T-cell (primary cell): ENCODE results near the gene TAL2. TPM values are rescaled to one million over a fixed set of nuclear protein-coding genes. Genes with fewer than 3 reads are reported as not detected.
A peak's percentile ranks its signal among the peaks of the same experiment; 100 is the strongest.

ENCODE experiments used
- ATAC-seq, 4 experiments: fragments of 200-7000 bp in 3 of 4; fragments of 150-1000 bp in 1 of 4; cut with Tn5 transposase; replicated peaks in 1 of 4; 1 replicate in 3 of 4; 2 replicates in 1 of 4; pipeline ENCODE4 v1.10.0; 2021; ENCODE audit warnings: moderate library complexity in 3 of 4, mild to moderate bottlenecking in 2 of 4, moderate number of reproducible peaks in 1 of 4
- CTCF ChIA-PET, 2 donors: fragments of 300-600 bp; sonication (Branson Sonifier 250); formaldehyde crosslinking; loops; one replicate each; lab custom pipeline; 2022; ENCODE audit warnings: antibody characterized with exemption in 2 of 2; lab: Charles Lee
- POLR2A ChIA-PET, 2 donors: fragments of 300-600 bp; sonication (Branson Sonifier 250); formaldehyde crosslinking; loops; one replicate each; lab custom pipeline; 2022; ENCODE audit warnings: antibody characterized with exemption in 2 of 2; lab: Charles Lee
- DNase-seq, 35 experiments: peaks; one replicate each; pipeline versions ENCODE4 v3.0.0 to v3.0.0-alpha.2; 2013 to 2023
- H3K27ac ChIP-seq: one replicate; pipeline ENCODE4 v1.5.1; 2013; ENCODE audit warnings: low read length
- H3K27me3 ChIP-seq, 2 experiments: replicated peaks in 1 of 2; 1 replicate in 1 of 2; 2 replicates in 1 of 2; pipeline versions ENCODE4 v1.6.1 to v1.7.0; 2013; ENCODE audit warnings: low read length in 1 of 2, mixed read lengths in 1 of 2; ENCODE audit not compliant: control insufficient read depth in 2 of 2, insufficient read depth in 2 of 2; ENCODE audit errors: extremely low read depth in 1 of 2
- H3K36me3 ChIP-seq, 2 donors: 1 replicate in 1 of 2; 2 replicates in 1 of 2; pipeline versions ENCODE4 v1.6.1 to v1.7.0; 2013; ENCODE audit warnings: low read length in 1 of 2; ENCODE audit not compliant: control insufficient read depth in 2 of 2, insufficient read depth in 1 of 2; ENCODE audit errors: extremely low read depth in 1 of 2
- H3K4me1 ChIP-seq, 2 experiments: 1 replicate in 1 of 2; 2 replicates in 1 of 2; pipeline versions ENCODE4 v1.6.1 to v1.7.0; 2013; ENCODE audit warnings: low read length in 2 of 2, mixed read lengths in 1 of 2; ENCODE audit not compliant: insufficient read depth in 2 of 2, control insufficient read depth in 1 of 2; ENCODE audit errors: extremely low read depth in 1 of 2
- H3K4me3 ChIP-seq, 2 donors: 1 replicate in 1 of 2; 2 replicates in 1 of 2; pipeline versions ENCODE4 v1.5.1 to v1.7.0; 2013; ENCODE audit warnings: mild to moderate bottlenecking in 2 of 2, low read length in 1 of 2, moderate library complexity in 1 of 2; ENCODE audit not compliant: control insufficient read depth in 1 of 2; ENCODE audit errors: extremely low read depth in 1 of 2
- H3K9me3 ChIP-seq: 2 replicates; pipeline ENCODE4 v1.7.0; 2013
- H3K27ac Mint-ChIP-seq, 2 donors: one replicate each; pipeline ENCODE4 v1.8.0; 2020 to 2021; ENCODE audit warnings: mild to moderate bottlenecking in 2 of 2, mixed read lengths in 2 of 2
- H3K27me3 Mint-ChIP-seq, 2 donors: one replicate each; pipeline ENCODE4 v1.8.0; 2021 to 2022; ENCODE audit warnings: mixed read lengths in 2 of 2
- H3K36me3 Mint-ChIP-seq: one replicate; pipeline ENCODE4 v1.8.0; 2021; ENCODE audit warnings: mixed read lengths
- H3K4me1 Mint-ChIP-seq, 3 donors: one replicate each; pipeline ENCODE4 v1.8.0; 2020 to 2022; ENCODE audit warnings: mixed read lengths in 3 of 3, mild to moderate bottlenecking in 1 of 3
- H3K4me3 Mint-ChIP-seq, 3 donors: one replicate each; pipeline ENCODE4 v1.8.0; 2020 to 2022; ENCODE audit warnings: mild to moderate bottlenecking in 3 of 3, mixed read lengths in 3 of 3, moderate library complexity in 3 of 3
- H3K9me3 Mint-ChIP-seq, 3 donors: one replicate each; pipeline ENCODE4 v1.8.0; 2020 to 2022; ENCODE audit warnings: mixed read lengths in 3 of 3
- WGBS: methylation state at CpG from one replicate; pipeline ENCODE4 v1.1.5; 2013; ENCODE audit warnings: missing lambda C conversion rate; ENCODE audit not compliant: insufficient coverage; 5-methylcytosine and 5-hydroxymethylcytosine counted together
- total RNA-seq, 35 experiments: library from RNA in 6 of 35; stranded (reverse) in 6 of 35; fragments of 120-200 nt in 1 of 35; gene quantifications; one replicate each; pipeline versions ENCODE4 v1.2.1 to v1.2.4 and lab custom pipeline; 2013 to 2026

TAL2 gene
- total RNA-seq, 5 donors from 2014 or later (not counting 1 experiment from before 2014, with no cell fraction given) = not detected

DNA sequence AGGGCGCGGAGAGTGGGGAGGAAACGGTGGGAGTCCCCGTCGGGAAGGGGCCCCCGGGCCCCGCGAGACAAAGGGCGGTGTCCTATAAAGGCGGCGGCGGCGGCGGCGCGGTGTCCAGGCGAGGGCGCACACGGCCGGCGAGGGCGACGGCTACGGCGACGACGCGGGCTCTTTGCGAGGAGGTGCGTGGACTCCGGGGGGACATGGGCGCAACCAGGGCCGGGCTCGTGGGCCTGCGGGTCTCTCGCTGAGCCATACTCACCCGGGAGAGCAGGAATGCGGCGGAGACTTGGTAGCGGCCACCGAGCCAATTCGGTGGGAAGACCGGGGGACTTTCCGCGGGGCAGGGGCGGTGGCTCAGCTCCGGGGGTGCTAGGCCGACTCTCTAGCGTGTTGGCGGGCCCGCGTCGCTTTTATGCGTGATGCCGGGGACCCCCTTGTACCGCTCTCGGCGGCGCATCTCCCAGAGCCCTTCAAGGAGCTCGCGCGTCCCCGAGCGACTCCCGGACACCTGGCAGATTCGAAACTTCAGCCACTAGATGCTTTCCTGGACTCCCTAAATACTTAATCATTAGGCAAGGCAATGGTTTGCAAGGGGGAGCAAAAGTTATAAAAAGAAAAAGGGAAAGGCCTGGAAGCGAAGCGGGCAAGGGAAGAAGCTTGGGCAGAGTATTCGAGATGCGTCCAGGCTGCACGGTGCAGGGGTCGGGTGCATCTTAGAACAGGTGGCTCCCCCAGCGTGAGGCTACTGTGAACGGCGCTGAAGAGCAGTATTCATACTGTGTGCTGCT is 5.9 kb upstream of the TAL2 start:
- Mint-ChIP-seq H3K27me3 (peaks cover 31 to 42% of the 10 kb centered on the region in 2 donors), H3K9me3 (no peaks in the 10 kb centered on the region), H3K27ac (peak overlapping the region in 1 of 2 donors; percentile 47), H3K4me3 (peak overlapping the region; percentile 61 to 81 (median 64)), H3K4me1 (peaks cover 10 to 12% (median 10%) of the 10 kb centered on the region in 3 donors), H3K36me3 (no peaks in the 10 kb centered on the region)
- Histone ChIP-seq H3K4me1 (peaks cover 4 to 10% of the 10 kb centered on the region in 2 experiments), H3K4me3 (peak overlapping the region; percentile 31 to 79), H3K9me3 (no peaks in the 10 kb centered on the region), H3K27me3 (peaks cover 0 to 35% of the 10 kb centered on the region in 2 experiments), H3K36me3 (no peaks in the 10 kb centered on the region), H3K27ac (no peak overlapping the region)
- POLR2A ChIA-PET = no interaction called here
- CTCF ChIA-PET = interaction anchor here (0.6 kb wide), 2 partner anchors 23 to 82 kb away, joined by 3 to 7 read pairs; no protein-coding TSS in a partner anchor
- under 1% methylated on average over 67 of the region's 75 CpGs for WGBS
- DNase-seq (peak in 5 of 35 experiments; percentile 0 to 13 (median 2)), ATAC-seq (peak; percentile 48 to 67 (median 56))

DNA sequence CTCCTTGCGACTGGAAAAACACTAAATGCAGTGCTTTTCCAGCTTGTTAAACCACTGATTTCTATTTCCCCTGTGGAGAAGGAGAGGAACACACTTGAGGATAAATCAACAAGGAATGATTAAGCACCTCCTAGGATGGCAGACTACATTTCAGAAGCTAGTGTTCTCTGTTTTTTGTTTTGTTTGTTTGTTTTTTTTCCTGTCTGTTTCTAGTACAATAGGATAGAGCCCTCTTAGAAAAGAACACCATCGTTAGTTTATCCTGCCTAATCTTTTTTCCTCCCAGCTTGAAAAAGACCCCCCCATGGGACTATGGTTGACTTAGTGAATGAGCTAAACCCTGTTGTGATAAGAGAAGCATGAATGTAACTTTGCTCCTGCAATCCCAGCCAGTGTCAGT is 3.9 kb upstream of the TAL2 start:
- H3K27ac Mint-ChIP-seq = no peak overlapping the region
- H3K9me3 Mint-ChIP-seq = no peaks in the 10 kb centered on the region
- Histone ChIP-seq H3K9me3 (no peaks in the 10 kb centered on the region), H3K27ac (no peak overlapping the region), H3K36me3 (no peaks in the 10 kb centered on the region), H3K27me3 (peaks cover 0 to 29% of the 10 kb centered on the region in 2 experiments), H3K4me1 (peaks cover 4 to 10% of the 10 kb centered on the region in 2 experiments), H3K4me3 (no peak overlapping the region)
- WGBS = no CpG with 5 or more reads among the region's 2 CpGs
- DNase-seq = no peak
- no peaks in the 10 kb centered on the region for H3K36me3 Mint-ChIP-seq
- ChIA-PET CTCF (interaction anchor here in 1 of 2 donors (0.8 kb wide), 1 partner anchor 60 kb away, joined by 6 read pairs; no protein-coding TSS in a partner anchor), POLR2A (no interaction called here)
- H3K27me3 Mint-ChIP-seq = peaks cover 31 to 42% of the 10 kb centered on the region in 2 donors
- no peak for ATAC-seq
- H3K4me1 Mint-ChIP-seq = peaks cover 10 to 12% (median 10%) of the 10 kb centered on the region in 3 donors
- H3K4me3 Mint-ChIP-seq = no peak overlapping the region

DNA sequence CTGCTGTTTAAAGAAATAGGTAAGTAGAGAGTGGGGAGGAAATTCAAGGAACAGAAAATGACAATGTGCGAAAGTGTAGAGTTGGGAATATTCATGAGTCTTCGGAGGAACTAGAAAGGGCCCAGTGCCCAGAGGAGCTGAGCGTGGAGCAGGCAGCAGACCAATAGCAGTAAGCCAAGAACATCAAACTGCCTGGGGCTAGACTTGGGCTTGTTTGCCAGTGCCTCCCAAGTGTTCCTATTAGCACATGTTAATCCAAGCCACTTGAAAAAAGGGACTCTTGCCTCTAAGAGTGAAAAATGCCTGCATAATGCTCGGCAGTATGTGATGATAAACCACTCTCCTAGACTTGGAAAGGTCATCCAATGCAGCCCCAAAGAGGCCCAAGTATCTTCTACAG is 1.2 kb upstream of the TAL2 start:
- ChIA-PET CTCF (no interaction called here), POLR2A (no interaction called here)
- 89% methylated on average over 4 of the region's 4 CpGs for WGBS
- no peaks in the 10 kb centered on the region for H3K36me3 Mint-ChIP-seq
- H3K36me3 ChIP-seq = no peaks in the 10 kb centered on the region
- H3K27me3 Mint-ChIP-seq = peaks cover 26 to 30% of the 10 kb centered on the region in 2 donors
- no peak overlapping the region for H3K27ac Mint-ChIP-seq
- H3K4me3 Mint-ChIP-seq = no peak overlapping the region
- no peaks in the 10 kb centered on the region for H3K9me3 ChIP-seq
- DNase-seq (no peak), ATAC-seq (no peak)
- peaks cover 7 to 10% (median 10%) of the 10 kb centered on the region in 3 donors for H3K4me1 Mint-ChIP-seq
- no peak overlapping the region for H3K27ac ChIP-seq
- peaks cover 4 to 7% of the 10 kb centered on the region in 2 experiments for H3K4me1 ChIP-seq
- H3K9me3 Mint-ChIP-seq = no peaks in the 10 kb centered on the region
- no peak overlapping the region for H3K4me3 ChIP-seq
- peaks cover 0 to 22% of the 10 kb centered on the region in 2 experiments for H3K27me3 ChIP-seq

DNA sequence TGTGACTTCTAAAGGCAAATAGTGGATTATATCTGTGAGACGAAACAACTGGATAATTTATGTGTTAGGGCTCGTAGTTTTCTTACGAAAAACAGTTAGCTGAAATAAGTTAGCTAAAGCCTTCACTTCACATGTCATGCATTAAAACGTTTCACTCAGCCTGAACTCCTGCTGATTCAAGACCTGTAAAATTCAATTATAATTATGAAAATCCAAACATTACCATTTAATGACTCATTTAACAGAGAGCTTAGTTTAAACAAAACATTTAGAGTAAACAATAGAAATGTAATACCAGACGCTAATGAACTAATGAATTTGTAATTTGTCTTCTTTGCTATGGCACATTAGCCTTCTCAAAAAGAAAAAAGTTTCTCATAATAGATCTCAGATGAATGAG is 1.7 kb downstream of the TAL2 start:
- 100% methylated on average over 1 of the region's 5 CpGs for WGBS
- Mint-ChIP-seq H3K27me3 (peaks cover 4 to 11% of the 10 kb centered on the region in 2 donors), H3K27ac (no peak overlapping the region), H3K4me3 (no peak overlapping the region), H3K4me1 (no peaks in the 10 kb centered on the region), H3K36me3 (no peaks in the 10 kb centered on the region), H3K9me3 (no peaks in the 10 kb centered on the region)
- Histone ChIP-seq H3K36me3 (no peaks in the 10 kb centered on the region), H3K4me3 (no peak overlapping the region), H3K27ac (no peak overlapping the region), H3K27me3 (peaks cover 0 to 7% of the 10 kb centered on the region in 2 experiments), H3K9me3 (no peaks in the 10 kb centered on the region), H3K4me1 (no peaks in the 10 kb centered on the region)
- DNase-seq = no peak
- ATAC-seq = no peak
- CTCF ChIA-PET = interaction anchor here in 1 of 2 donors (1.2 kb wide), 1 partner anchor 54 kb away, joined by 4 read pairs; no protein-coding TSS in a partner anchor
- POLR2A ChIA-PET = interaction anchor here in 1 of 2 donors (0.5 kb wide), 1 partner anchor 18 kb away, joined by 10 read pairs; no protein-coding TSS in a partner anchor

DNA sequence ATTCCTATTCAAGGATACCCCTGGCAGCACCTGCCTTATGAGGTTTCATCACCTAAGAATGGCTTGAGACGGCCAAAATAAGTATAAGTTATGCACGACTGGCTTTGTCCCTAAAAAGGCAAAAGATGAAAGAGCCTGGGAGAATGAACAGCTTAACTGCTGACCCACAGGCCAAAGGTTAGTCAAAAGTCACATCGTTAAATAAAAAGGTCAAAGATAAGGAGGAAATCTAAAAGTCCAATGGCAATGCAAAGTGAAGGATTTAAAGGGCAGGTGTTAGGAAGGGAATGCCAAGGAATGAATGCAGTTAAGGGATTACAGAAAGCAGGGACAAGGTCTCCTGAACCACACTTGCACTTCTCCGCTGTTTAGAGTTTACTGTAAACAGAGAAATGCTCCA is 5.6 kb downstream of the TAL2 start:
- POLR2A ChIA-PET = no interaction called here
- no peaks in the 10 kb centered on the region for H3K9me3 Mint-ChIP-seq
- no peak overlapping the region for H3K27ac ChIP-seq
- ATAC-seq (no peak), DNase-seq (no peak)
- CTCF ChIA-PET = no interaction called here
- peaks cover 0 to 4% (median 0%) of the 10 kb centered on the region in 3 donors for H3K4me1 Mint-ChIP-seq
- H3K4me3 Mint-ChIP-seq = no peak overlapping the region
- H3K27me3 ChIP-seq = no peaks in the 10 kb centered on the region
- H3K36me3 Mint-ChIP-seq = no peaks in the 10 kb centered on the region
- H3K4me1 ChIP-seq = no peaks in the 10 kb centered on the region
- H3K36me3 ChIP-seq = no peaks in the 10 kb centered on the region
- peaks cover 3 to 5% of the 10 kb centered on the region in 2 donors for H3K27me3 Mint-ChIP-seq
- no peak overlapping the region for H3K4me3 ChIP-seq
- WGBS = 73% methylated on average over 2 of the region's 4 CpGs
- no peak overlapping the region for H3K27ac Mint-ChIP-seq
- H3K9me3 ChIP-seq = no peaks in the 10 kb centered on the region

DNA sequence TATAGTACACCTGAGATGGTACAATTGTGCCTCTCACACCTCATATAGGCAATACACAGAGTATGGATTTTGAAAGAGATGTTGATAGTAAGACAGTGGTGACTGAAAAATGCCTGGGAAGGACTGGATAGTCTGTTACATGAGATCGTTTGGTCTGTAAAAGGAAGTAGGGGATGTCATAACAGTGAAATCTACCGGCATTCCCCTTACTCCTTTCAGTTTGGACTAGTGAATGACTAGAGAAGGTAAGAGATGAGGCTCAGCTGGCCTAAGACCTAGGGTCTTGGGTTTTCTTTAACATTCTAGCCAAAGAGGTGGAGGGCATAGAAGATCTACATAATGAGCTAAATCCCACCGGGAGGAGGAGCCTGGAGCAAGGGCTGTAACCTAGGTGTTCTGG is 8.1 kb downstream of the TAL2 start:
- no CpG with 5 or more reads among the region's 3 CpGs for whole genome bisulfite sequencing
- Histone ChIP-seq H3K4me3 (no peak overlapping the region), H3K27me3 (peaks cover 0 to 4% of the 10 kb centered on the region in 2 experiments), H3K4me1 (no peaks in the 10 kb centered on the region), H3K9me3 (no peaks in the 10 kb centered on the region), H3K36me3 (no peaks in the 10 kb centered on the region), H3K27ac (no peak overlapping the region)
- peaks cover 0 to 4% (median 0%) of the 10 kb centered on the region in 3 donors for H3K4me1 Mint-ChIP-seq
- POLR2A ChIA-PET = no interaction called here
- H3K27ac Mint-ChIP-seq = no peak overlapping the region
- H3K9me3 Mint-ChIP-seq = no peaks in the 10 kb centered on the region
- CTCF ChIA-PET = interaction anchor here in 1 of 2 donors (0.5 kb wide), 1 partner anchor 317 kb away, joined by 6 read pairs; no protein-coding TSS in a partner anchor
- no peak overlapping the region for H3K4me3 Mint-ChIP-seq
- peaks cover 3 to 5% of the 10 kb centered on the region in 2 donors for H3K27me3 Mint-ChIP-seq
- H3K36me3 Mint-ChIP-seq = no peaks in the 10 kb centered on the region
- no peak for DNase-seq
- no peak for ATAC-seq
